Ramos (cell line): ENCODE results near the gene ABHD1.
"Not testable (repeated sequence)": the region's sequence is repeated elsewhere in the genome, so short reads cannot be mapped to it uniquely, and the experiment has no call there.

Experiments
- in situ Hi-C: fragments of 300-500 bp; cut with MboI; formaldehyde crosslinking; loops from one replicate; pipeline ENCODE4 v1.14.3; 2022; ENCODE audit warnings: low sequenced_read_pairs; ENCODE audit not compliant: unreplicated experiment

ABHD1 gene

DNA sequence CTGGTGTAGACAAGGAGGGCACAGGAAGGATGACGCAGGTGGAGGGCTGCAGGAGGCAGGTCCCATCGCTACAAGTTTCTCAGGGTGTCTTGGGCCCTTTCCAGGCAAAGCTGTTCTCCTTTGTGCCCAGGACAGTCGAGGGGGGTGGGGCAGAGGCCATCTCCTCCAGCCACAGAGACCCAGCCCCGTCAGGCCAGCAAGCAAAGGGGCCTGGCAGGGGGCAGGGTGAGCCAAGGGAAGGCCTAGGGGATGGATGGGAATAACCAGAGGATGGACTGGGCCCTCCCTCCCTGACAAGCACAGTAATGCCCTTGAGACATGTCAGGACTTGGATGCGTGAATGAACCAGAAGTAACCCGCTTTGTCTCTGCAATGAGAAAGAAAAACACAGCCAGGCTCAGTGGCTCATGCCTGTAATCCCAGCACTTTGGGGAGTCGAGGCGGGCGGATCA, 31.5 kb downstream of the ABHD1 start:
- in situ Hi-C loops, result no loop called here

DNA sequence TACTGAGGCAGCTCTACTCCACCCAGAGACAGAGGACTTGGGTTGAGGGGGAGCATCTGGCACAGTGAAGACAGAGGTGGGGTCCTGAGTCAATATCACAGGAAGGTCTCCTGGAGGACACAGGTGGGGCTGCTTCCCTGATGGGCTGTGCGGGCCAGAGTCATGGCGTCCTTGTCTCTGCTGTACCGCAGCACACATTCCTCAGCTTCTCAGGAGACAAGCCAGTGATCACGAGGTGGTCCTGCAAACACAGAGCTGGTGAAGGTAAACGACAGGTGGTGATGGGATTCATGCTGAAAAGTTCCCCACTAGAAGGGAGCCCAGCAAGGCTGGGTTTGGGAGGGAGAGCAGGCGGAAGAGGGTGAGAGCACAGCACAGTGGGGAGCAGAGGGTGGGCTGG, 34.9 kb downstream of the ABHD1 start:
- in situ Hi-C loops, result no loop called here

DNA sequence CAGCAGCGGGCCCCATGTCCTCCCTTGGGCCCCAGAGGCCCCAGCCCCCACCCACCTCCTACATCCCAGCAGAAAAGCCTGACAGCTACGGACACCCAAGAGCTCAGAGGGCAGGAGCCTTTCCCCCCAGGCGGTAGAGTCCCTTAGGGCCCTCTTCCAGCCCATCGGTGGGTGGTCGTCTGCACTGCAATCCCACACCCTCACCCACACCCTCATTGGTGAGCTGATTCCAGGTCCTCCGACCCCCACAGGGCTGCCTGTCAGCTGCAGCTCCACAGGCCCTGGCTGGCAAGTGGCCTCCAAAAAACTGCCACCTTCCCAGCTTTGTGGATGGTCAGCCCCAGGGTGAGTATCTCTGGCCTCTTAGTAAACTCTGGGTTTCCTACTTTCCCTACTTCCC, 35.7 kb downstream of the ABHD1 start:
- in situ Hi-C loops, result no loop called here

DNA sequence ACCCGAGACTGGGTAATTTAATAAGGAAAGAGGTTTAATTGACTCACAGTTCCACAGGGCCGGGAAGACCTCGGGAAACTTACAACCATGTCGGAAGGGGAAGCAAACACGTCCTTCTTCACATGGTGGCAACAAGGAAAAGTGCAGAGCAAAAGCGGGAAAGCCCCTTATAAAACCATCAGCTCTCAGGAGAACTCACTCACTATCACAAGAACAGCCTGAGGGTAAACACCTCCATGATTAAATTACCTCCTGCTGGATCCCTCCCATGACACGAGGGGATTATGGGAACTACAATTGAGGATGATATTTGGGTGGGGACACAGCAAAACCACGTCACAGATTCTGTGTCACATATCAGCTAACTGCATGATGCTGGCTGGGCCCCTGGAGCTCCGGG, 36.6 kb downstream of the ABHD1 start:
- in situ Hi-C loops, result no loop called here

DNA sequence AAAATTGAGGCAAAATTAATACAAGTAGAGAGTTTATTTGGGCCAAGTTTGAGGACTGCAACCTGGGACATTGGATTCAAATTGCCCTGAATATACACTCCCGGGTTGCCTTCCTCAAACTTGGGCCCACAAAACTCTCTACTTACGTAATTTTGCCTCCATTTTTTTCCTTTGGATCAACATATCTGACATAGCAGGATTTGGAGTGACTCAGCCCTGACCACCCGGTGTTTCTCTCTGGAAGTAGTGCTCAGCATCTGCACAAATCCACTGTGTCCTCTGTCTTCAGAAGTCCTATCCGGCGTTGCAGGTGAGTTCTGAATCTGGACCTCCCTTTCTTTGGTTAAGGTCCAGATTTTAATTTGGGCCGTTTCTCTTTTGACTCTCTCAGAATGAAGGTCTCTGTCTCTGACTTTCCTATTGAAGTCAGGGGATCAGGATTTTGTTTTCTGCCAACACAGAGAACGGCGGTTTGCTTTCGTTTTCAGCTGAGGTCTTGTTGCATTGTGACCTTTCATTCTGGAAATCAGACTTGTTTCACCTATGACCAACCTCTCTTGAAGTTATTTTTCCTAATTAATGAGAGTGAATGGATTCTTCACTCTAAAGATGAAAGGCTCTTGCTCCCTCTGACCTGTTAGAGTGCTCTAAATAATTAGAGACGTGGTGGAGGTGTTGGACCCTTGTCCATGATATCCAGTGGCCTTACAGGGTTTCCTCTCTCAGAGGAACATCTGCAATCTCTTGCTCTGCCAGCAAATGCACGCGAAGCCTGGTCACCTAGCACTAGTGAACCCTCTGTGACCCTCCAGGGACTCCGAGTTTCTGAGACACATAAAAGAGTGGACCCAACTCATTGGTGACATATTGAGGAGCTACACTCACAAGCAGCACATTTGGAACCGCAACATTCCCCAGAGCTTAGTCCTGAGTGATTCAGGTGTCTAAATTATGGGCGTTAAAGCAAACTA, 38.8 kb downstream of the ABHD1 start:
- in situ Hi-C loops, result no loop called here

DNA sequence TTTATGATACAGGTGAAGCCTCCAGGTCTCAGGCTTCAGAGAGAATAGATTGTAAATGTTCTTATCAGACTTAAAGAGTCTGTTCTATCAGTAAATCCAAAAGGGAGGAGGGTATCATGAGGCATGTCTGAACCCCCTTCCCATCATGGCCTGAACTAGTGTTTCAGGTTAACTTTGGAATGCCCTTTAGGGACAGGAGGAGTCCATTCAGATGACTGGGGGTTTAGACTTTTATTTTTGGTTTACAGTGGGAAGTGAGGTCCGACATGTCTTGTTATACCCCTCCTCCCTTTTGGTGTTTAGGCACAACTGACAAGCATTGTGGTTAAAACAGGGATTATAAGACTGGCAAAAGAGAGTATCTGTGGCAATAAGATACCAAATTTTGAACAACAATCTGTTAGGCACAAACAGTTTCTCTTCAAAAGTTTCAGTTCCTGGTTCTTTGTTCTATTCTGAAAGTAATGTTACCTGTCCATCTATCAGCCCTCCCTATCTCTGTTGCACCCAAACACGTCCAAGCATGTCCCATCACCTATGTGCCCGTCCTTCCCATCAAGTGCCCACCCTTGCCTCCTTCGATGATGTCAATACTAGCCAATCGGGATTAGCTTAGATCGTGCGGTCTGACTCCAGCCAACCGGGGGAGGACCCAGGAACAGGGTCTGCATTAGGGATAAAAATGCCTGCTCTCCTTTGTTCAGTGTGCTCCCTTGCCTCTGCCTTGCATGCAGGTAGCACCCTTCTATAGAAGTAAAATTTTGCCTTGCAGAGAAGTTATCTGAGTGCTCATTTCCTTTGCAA, 41.5 kb downstream of the ABHD1 start:
- in situ Hi-C loops, result no loop called here

DNA sequence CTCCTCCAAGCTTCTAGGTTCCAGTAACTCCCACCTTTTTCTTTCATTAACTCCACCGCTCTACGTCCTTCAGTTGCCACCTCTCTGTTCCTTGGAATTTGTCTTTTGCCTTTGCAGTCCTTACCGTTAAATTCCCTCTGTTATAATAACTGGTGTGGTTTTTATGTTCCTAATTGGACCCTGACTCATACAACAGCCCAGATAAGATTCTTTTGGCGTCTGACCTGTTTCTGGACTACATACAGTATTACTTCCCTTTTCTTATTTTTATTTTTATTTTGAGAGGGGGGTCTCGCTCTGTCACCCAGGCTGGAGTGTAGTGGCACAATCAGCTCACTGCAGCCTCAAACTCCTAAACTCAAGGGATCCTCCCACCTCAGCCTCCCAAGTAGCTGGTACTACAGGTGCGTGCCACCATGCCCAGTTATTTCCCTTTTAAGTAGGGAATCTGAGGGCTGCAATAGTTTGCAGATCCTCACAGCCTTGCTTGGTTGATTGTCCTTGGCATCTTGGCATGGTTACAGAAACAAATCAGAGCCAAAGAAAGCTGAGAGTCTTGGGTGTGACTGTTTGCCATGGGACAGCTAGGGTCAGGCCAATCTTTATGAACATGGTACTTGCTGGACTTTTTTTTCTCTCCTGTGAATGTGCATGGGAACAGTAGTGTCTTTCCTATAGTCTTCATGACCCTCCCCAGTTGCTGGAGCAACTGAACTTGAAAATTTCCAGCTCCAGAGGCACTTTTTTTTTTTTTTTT, 47.1 kb downstream of the ABHD1 start:
- in situ Hi-C loops, result no loop called here

- in situ Hi-C loops, result no loop called here
Observed at GRCh38 chr2:27171351-27171848, 47.8 kb downstream of the ABHD1 start.

GRCh38 chr2:27174638-27175037, 51.0 kb downstream of the ABHD1 start:
- in situ Hi-C loops, result no loop called here

- in situ Hi-C loops, result no loop called here
Observed at GRCh38 chr2:27175330-27175729, 51.7 kb downstream of the ABHD1 start.

DNA sequence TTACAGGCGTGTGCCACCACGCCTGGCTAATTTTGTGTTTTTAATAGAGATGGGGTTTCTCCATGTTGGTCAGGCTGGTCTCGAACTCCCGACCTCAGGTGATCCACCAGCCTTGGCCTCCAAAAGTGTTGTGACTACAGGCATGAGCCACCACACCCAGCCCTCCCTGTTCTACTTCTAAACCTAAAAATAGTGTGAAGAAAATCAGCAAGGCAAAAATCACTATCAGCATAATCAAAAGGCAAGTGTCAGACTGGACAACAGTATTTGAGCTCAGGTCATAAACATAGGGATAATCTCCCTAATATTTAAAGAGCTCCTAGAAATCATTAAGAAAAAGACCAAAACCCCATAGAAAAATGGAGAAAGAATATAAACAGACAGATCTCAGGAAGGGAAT, 52.2 kb downstream of the ABHD1 start:
- in situ Hi-C loops, result not testable (repeated sequence)

DNA sequence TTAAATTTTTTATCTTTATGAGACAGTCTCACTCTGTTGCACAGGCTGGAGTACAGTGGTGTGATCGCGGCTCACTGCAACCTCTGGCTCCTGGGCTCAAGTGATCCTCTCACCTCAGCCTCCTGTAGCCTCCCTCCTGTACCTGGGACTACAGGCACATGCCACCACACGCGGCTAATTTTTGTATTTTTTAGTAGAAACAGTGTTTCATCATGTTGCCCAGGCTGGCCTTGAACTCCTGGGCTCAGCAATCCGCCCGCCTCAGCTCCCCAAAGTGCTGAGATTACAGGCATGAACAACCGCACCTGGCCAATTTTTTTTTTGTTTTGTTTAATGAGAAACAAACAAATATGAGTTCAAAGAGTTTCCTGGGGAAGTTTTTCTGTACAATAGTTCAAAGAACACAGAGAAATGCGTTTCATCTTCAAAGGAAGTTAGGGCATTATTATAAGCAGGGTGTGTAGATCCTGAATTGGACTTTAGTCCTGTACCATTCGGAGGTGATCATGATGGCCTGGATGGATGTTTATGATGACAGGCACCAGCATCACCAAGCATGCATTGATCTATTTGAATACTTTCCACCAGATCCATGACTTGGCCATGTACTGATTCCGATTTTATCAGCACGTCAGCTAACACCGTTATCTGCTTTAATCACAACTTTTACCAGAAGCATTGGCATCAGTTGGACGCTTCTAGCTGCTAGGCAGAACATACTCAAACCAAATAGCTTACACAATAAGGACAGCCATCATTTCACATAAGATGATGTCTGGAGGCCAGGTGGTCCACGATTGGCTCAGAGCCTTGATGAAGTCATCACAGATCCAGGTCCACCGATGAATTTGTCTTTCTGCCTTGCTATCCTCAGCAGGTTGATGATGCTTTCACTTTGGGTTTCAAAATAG, 54.1 kb downstream of the ABHD1 start:
- in situ Hi-C loops, result no loop called here

DNA sequence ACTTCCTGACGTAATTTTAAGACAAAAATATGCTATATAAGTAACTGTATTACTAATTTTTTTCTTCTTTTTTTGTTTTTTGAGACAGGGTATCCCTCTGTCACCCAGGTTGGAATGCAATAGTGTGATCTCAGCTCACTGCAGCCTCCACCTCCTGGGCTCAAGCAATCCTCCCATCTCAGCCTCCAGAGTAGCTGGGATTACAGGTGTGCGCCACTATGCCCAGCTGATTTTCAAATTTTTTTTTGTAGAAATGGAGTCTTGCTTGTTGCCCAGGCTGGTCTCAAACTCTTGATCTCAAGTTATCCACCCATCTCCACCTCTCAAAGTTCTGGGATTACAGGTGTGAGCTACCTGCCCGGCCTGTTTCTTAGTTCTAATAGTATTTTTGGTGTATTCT, 54.9 kb downstream of the ABHD1 start:
- in situ Hi-C loops, result no loop called here

DNA sequence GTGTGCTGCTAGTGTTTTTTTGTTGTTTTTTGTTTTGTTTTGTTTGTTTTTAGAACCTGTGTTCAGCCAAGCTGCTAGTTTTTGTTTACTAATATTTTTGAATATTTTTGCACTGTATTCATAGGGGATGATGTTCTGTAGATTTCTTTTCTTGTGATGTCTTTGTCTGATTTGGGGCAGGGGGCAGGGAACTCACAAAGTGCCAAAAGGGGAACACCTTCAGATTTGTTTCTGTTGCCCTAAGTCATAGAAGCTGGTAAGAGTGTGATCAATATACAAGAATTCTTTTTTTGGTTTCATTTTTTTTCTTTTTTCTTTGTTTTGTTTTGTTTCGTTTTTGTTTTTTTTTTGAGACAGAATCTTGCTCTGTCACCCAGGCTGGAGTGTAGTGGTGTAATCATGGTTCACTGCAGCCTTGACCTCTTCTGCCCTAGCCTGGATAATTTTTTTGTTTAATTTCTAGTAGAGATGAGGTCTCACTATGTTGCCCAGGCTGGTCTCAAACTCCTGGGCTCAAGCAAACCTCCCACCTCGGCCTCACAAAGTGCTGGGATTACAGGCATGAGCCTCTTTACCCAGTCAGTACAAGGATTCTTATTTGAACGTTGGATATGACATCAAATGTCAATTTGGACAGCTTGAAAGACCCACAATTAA, 55.9 kb downstream of the ABHD1 start:
- in situ Hi-C loops, result no loop called here
